ENCODE results near the gene GIT2. TPM values are rescaled to one million over a fixed set of nuclear protein-coding genes. Genes with fewer than 3 reads are reported as not detected.
A peak's percentile ranks its signal among the peaks of the same experiment; 100 is the strongest.

Gene GIT2
- total RNA-seq, 1 experiment from 2014 or later: 40.0 TPM

- Histone ChIP-seq H3K36me3 (ENCODE audit: control insufficient read depth, insufficient read depth, low read length) (peaks cover 7% of the 10 kb centered on the region), H3K27ac (ENCODE audit: low read length) (no peak overlapping the region)
- ATAC-seq: 0 out of 2 replicates have a peak, but pooled peaks have one; percentile 47
These were observed 43.9 kb downstream of the GIT2 start for GRCh38 chr12:109952160-109952858.

DNA sequence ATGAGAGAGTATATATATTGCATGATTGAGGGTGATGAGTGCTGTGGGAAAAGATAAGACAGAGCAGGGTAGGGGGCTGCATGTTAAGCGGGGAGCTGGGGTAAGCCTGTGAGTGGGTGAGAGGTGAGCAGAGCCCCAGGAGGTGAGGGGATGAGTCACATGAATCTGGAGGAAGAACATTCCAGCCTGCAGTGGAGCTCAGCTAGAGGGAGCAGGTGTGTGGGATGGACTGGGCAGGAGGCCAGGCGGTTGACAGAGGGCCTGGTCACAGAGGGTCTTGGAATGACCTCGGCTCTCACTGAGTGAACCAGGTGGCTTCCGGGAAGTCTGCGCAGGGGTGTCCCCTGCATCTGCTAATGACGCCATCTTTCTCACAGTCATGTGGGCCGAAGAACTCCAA, 44.4 kb downstream of the GIT2 start:
- H3K4me3 ChIP-seq (ENCODE audit: low read depth in 2 of 2, low read length in 2 of 2): no peak overlapping the region
- no peak for TF ChIP-seq POLR2AphosphoS5 (IDR thresholded peaks at IDR 0.05; ENCODE audit: low read depth, low read length)
- no peak for TF ChIP-seq TCF7L2 (IDR thresholded peaks at IDR 0.05; ENCODE audit: low read depth, low read length)
- TF ChIP-seq, protein P1, sequence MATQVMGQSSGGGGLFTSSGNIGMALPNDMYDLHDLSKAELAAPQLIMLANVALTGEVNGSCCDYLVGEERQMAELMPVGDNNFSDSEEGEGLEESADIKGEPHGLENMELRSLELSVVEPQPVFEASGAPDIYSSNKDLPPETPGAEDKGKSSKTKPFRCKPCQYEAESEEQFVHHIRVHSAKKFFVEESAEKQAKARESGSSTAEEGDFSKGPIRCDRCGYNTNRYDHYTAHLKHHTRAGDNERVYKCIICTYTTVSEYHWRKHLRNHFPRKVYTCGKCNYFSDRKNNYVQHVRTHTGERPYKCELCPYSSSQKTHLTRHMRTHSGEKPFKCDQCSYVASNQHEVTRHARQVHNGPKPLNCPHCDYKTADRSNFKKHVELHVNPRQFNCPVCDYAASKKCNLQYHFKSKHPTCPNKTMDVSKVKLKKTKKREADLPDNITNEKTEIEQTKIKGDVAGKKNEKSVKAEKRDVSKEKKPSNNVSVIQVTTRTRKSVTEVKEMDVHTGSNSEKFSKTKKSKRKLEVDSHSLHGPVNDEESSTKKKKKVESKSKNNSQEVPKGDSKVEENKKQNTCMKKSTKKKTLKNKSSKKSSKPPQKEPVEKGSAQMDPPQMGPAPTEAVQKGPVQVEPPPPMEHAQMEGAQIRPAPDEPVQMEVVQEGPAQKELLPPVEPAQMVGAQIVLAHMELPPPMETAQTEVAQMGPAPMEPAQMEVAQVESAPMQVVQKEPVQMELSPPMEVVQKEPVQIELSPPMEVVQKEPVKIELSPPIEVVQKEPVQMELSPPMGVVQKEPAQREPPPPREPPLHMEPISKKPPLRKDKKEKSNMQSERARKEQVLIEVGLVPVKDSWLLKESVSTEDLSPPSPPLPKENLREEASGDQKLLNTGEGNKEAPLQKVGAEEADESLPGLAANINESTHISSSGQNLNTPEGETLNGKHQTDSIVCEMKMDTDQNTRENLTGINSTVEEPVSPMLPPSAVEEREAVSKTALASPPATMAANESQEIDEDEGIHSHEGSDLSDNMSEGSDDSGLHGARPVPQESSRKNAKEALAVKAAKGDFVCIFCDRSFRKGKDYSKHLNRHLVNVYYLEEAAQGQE (IDR thresholded peaks at IDR 0.05; ENCODE audit: insufficient read depth in 1 of 2, low read depth in 2 of 2, low read length in 1 of 2): no peak
- TF ChIP-seq, protein P2, sequence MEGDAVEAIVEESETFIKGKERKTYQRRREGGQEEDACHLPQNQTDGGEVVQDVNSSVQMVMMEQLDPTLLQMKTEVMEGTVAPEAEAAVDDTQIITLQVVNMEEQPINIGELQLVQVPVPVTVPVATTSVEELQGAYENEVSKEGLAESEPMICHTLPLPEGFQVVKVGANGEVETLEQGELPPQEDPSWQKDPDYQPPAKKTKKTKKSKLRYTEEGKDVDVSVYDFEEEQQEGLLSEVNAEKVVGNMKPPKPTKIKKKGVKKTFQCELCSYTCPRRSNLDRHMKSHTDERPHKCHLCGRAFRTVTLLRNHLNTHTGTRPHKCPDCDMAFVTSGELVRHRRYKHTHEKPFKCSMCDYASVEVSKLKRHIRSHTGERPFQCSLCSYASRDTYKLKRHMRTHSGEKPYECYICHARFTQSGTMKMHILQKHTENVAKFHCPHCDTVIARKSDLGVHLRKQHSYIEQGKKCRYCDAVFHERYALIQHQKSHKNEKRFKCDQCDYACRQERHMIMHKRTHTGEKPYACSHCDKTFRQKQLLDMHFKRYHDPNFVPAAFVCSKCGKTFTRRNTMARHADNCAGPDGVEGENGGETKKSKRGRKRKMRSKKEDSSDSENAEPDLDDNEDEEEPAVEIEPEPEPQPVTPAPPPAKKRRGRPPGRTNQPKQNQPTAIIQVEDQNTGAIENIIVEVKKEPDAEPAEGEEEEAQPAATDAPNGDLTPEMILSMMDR (IDR thresholded peaks at IDR 0.05): no peak
- no peak for TF ChIP-seq SIN3A (IDR thresholded peaks at IDR 0.05; ENCODE audit: borderline replicate concordance, insufficient read depth, low read depth, low read length)
- H3K27me3 ChIP-seq (ENCODE audit: control insufficient read depth, insufficient read depth, low read length): no peaks in the 10 kb centered on the region
- in situ Hi-C loops (cut with HindIII; ENCODE audit: low pct_unique_long_range_greater_than_20kb, low sequenced_read_pairs) (no loop called here), intact Hi-C loops (cut with micrococcal nuclease; ENCODE audit: unreplicated experiment) (no loop called here)
- BruUV-seq (replicated peaks): no TSS peak
- POLR2A ChIA-PET: no interaction called here
- no peaks in the 10 kb centered on the region for H3K9me3 ChIP-seq (ENCODE audit: control insufficient read depth, insufficient read depth, low read depth, low read length)
- H3K36me3 ChIP-seq (ENCODE audit: control insufficient read depth, insufficient read depth, low read length): peaks cover 7% of the 10 kb centered on the region
- ATAC-seq (peak; percentile 48; the same call in 1 of the 2 replicates), DNase-seq (ENCODE audit: low read depth, low spot score) (no peak)
- H3K4me1 ChIP-seq (ENCODE audit: control insufficient read depth, insufficient read depth, low read length): no peaks in the 10 kb centered on the region
- no peak overlapping the region for H3K27ac ChIP-seq (ENCODE audit: low read length)
- CTCF ChIA-PET: no interaction called here

More at GRCh38 chr12:109952160-109952858, 43.9 kb downstream of the GIT2 start:
- CTCF ChIA-PET: no interaction called here
- Histone ChIP-seq H3K4me1 (ENCODE audit: control insufficient read depth, insufficient read depth, low read length) (no peaks in the 10 kb centered on the region), H3K9me3 (ENCODE audit: control insufficient read depth, insufficient read depth, low read depth, low read length) (no peaks in the 10 kb centered on the region), H3K4me3 (ENCODE audit: low read depth in 2 of 2, low read length in 2 of 2) (no peak overlapping the region), H3K27me3 (ENCODE audit: control insufficient read depth, insufficient read depth, low read length) (no peaks in the 10 kb centered on the region)
- intact Hi-C loops (cut with micrococcal nuclease; ENCODE audit: unreplicated experiment): no loop called here
- no peak for DNase-seq (ENCODE audit: low read depth, low spot score)
- in situ Hi-C loops (cut with HindIII; ENCODE audit: low pct_unique_long_range_greater_than_20kb, low sequenced_read_pairs): no loop called here
- no TSS peak for BruUV-seq (replicated peaks)
- POLR2A ChIA-PET: no interaction called here
- TF ChIP-seq SIN3A (IDR thresholded peaks at IDR 0.05; ENCODE audit: borderline replicate concordance, insufficient read depth, low read depth, low read length) (no peak), TCF7L2 (IDR thresholded peaks at IDR 0.05; ENCODE audit: low read depth, low read length) (no peak), POLR2AphosphoS5 (IDR thresholded peaks at IDR 0.05; ENCODE audit: low read depth, low read length) (no peak)
- TF ChIP-seq, protein P1 (IDR thresholded peaks at IDR 0.05; ENCODE audit: insufficient read depth in 1 of 2, low read depth in 2 of 2, low read length in 1 of 2): no peak
- TF ChIP-seq, protein P2 (IDR thresholded peaks at IDR 0.05): no peak

All from Panc1 (cell line).